NCI-H2171 treated with DMSO at 0.1 percent for 48 hours (cell line): ENCODE results near the gene GSTO2.

Source experiments
- DNase-seq: peaks from one replicate; lab custom pipeline; 2025; lab: John Stamatoyannopoulos, UW

Gene GSTO2

GRCh38 chr10:104326991-104327610, 58.1 kb downstream of the GSTO2 start:
- DNase-seq, result no peak

- no peak for DNase-seq
These were observed 59.0 kb downstream of the GSTO2 start for GRCh38 chr10:104327745-104328645.

GRCh38 chr10:104328646-104328895, 59.6 kb downstream of the GSTO2 start:
- no peak for DNase-seq

- no peak for DNase-seq
These were observed 60.1 kb downstream of the GSTO2 start for GRCh38 chr10:104328896-104329710.

- no peak for DNase-seq
These were observed 60.8 kb downstream of the GSTO2 start for GRCh38 chr10:104329735-104330134.

- no peak for DNase-seq
These were observed 61.5 kb downstream of the GSTO2 start for GRCh38 chr10:104330168-104331110.

- DNase-seq, result no peak
These were observed 62.3 kb downstream of the GSTO2 start for GRCh38 chr10:104331208-104331838.

- DNase-seq, result no peak
These were observed 63.5 kb downstream of the GSTO2 start for GRCh38 chr10:104332243-104333031.

- no peak for DNase-seq
These were observed 64.2 kb downstream of the GSTO2 start for GRCh38 chr10:104333032-104333727.

GRCh38 chr10:104333728-104334373, 64.9 kb downstream of the GSTO2 start:
- no peak for DNase-seq

- no peak for DNase-seq
These were observed 65.6 kb downstream of the GSTO2 start for GRCh38 chr10:104334561-104334960.

- DNase-seq, result peak; percentile 60
These were observed 66.1 kb downstream of the GSTO2 start for GRCh38 chr10:104334965-104335650.

- no peak for DNase-seq
These were observed 68.0 kb downstream of the GSTO2 start for GRCh38 chr10:104336821-104337467.

GRCh38 chr10:104337521-104337984, 68.6 kb downstream of the GSTO2 start:
- DNase-seq, result peak; percentile 19

- DNase-seq, result peak; percentile 21
These were observed 69.2 kb downstream of the GSTO2 start, which contains the start of gene ITPRIP for GRCh38 chr10:104337985-104338735. Gene ITPRIP, minus strand, starts transcription at chr10:104338465. Its CDS starts 22,414 bp downstream, at chr10:104316051.

- no peak for DNase-seq
These were observed 70.6 kb downstream of the GSTO2 start for GRCh38 chr10:104339469-104340110.

GRCh38 chr10:104340111-104340526, 71.1 kb downstream of the GSTO2 start:
- no peak for DNase-seq
